NCI-H2171 (cell line): Measurements from ENCODE around the gene PLK3.
"Not testable (repeated sequence)": the region's sequence is repeated elsewhere in the genome, so short reads cannot be mapped to it uniquely, and the experiment has no call there.

Experiments used
- DNase-seq: peaks from one replicate; lab custom pipeline; 2025; lab: John Stamatoyannopoulos, UW

The PLK3 gene

GRCh38 chr1:44799770-44800584 lies at the start of gene PLK3:
TSS of gene PLK3 (plus strand) at chr1:44800377. CDS start at chr1:44800464, 87 bp downstream.
- peak; percentile 98 for DNase-seq

- no peak for DNase-seq
Measured at GRCh38 chr1:44757420-44757819, 42.8 kb upstream of the PLK3 start.

GRCh38 chr1:44759077-44759476 lies 41.1 kb upstream of the PLK3 start:
- DNase-seq: no peak

GRCh38 chr1:44760876-44761275 lies 39.3 kb upstream of the PLK3 start:
- no peak for DNase-seq

- not testable (repeated sequence) for DNase-seq
Measured at GRCh38 chr1:44766421-44766820, 33.8 kb upstream of the PLK3 start.

GRCh38 chr1:44775078-44775929 lies 24.9 kb upstream of the PLK3 start, which contains the start of gene RPS8:
TSS of gene RPS8 (plus strand) at chr1:44775540. CDS start at chr1:44775597, 57 bp downstream.
- DNase-seq: peak; percentile 96

GRCh38 chr1:44775930-44776729 lies 24.0 kb upstream of the PLK3 start:
- no peak for DNase-seq

- no peak for DNase-seq
Measured at GRCh38 chr1:44776730-44777068, 23.5 kb upstream of the PLK3 start.

GRCh38 chr1:44777547-44777946 lies 22.6 kb upstream of the PLK3 start:
- DNase-seq: no peak

- no peak for DNase-seq
Measured at GRCh38 chr1:44777969-44778635, 22.1 kb upstream of the PLK3 start.

- no peak for DNase-seq
Measured at GRCh38 chr1:44778705-44779576, 21.2 kb upstream of the PLK3 start.

- no peak for DNase-seq
Measured at GRCh38 chr1:44780583-44781121, 19.5 kb upstream of the PLK3 start.

GRCh38 chr1:44783697-44784093 lies 16.5 kb upstream of the PLK3 start:
- DNase-seq: no peak

GRCh38 chr1:44784094-44785028 lies 15.8 kb upstream of the PLK3 start:
- DNase-seq: no peak

- no peak for DNase-seq
Measured at GRCh38 chr1:44785029-44785380, 15.2 kb upstream of the PLK3 start.

GRCh38 chr1:44785501-44786137 lies 14.6 kb upstream of the PLK3 start:
- DNase-seq: no peak

- DNase-seq: no peak
Measured at GRCh38 chr1:44786138-44786840, 13.9 kb upstream of the PLK3 start.

- DNase-seq: no peak
Measured at GRCh38 chr1:44786841-44787426, 13.2 kb upstream of the PLK3 start.
